Measurements from ENCODE around the gene ATP4B. TPM values are rescaled to one million over a fixed set of nuclear protein-coding genes. Genes with fewer than 3 reads are reported as not detected.
A peak's percentile ranks its signal among the peaks of the same experiment; 100 is the strongest.

The ATP4B gene
- total RNA-seq, 1 experiment from 2014 or later, result not detected

DNA sequence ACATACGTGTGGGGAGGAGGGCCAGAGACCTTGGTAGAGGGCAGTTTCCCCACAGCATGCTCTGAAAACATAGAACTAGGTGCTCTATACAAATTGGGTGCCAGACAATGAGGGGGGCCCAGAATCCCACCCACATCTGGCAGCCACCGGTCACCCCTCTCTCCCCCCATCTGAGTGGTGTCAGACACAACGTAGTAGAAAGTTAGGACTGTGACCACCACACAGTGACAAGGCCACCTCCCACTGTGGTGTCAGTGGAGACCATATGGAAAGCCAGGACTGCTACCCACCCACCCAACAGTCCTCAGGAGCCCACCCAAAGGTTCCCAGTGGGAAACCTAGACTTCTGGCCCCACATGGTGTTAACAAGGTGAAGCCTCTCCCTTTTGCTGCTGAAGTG is 2.1 kb upstream of the ATP4B start:
- H3K27me3 ChIP-seq (replicated peaks; ENCODE audit: control insufficient read depth, insufficient read depth, low read length), result no peaks in the 10 kb centered on the region
- no peaks in the 10 kb centered on the region for H3K36me3 ChIP-seq (ENCODE audit: control insufficient read depth, insufficient read depth, low read length)
- peak in 1 of 2 experiments; percentile 11 for DNase-seq
- Mint-ChIP-seq H3K4me1 (ENCODE audit: low read depth, unreplicated experiment) (peaks cover 10% of the 10 kb centered on the region), H3K9me3 (ENCODE audit: unreplicated experiment) (peaks cover 17% of the 10 kb centered on the region), H3K4me3 (ENCODE audit: unreplicated experiment) (no peak overlapping the region), H3K27me3 (ENCODE audit: insufficient read depth, unreplicated experiment) (no peaks in the 10 kb centered on the region), H3K27ac (ENCODE audit: unreplicated experiment) (no peak overlapping the region), H3K36me3 (ENCODE audit: insufficient read depth, unreplicated experiment) (no peaks in the 10 kb centered on the region)
- no TSS peak for BruUV-seq (replicated peaks)
- no peak overlapping the region for H3K4me3 ChIP-seq (ENCODE audit: low read depth, low read length)
- CTCF ChIA-PET, result no interaction called here
- intact Hi-C loops (cut with micrococcal nuclease; ENCODE audit: unreplicated experiment), result no loop called here
- peaks cover 10% of the 10 kb centered on the region; the same call in 1 of the 2 replicates for H3K9me3 ChIP-seq
- no peaks in the 10 kb centered on the region for H3K4me1 ChIP-seq
- TF ChIP-seq CTCF (IDR thresholded peaks at IDR 0.05; ENCODE audit: insufficient read depth in 1 of 2, low read depth in 1 of 2, low read length in 1 of 2, severe bottlenecking in 1 of 2, unreplicated experiment in 1 of 2), result no peak
- POLR2A ChIA-PET, result no interaction called here

DNA sequence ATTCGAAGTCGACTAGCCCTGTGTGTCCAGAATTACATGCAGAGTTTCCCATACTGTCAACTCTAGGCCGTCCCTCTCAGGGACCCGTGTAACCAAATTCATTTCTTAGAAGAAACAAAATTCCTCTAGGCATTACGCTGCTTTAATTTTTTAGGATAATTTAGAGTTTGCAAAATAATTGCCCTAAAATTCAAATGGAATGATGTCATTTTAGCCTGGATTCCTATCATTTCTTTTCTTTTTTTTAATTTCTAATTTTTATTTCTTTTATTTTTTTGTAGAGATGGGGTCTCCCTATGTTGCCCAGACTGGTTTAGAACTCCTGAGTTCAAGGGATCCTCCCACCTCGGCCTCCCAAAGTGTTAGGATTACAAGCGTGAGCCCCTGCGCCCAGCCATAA is 1.3 kb upstream of the ATP4B start:
- POLR2A ChIA-PET, result no interaction called here
- Mint-ChIP-seq H3K27me3 (ENCODE audit: insufficient read depth, unreplicated experiment) (no peaks in the 10 kb centered on the region), H3K4me3 (ENCODE audit: unreplicated experiment) (no peak overlapping the region), H3K9me3 (ENCODE audit: unreplicated experiment) (peaks cover 17% of the 10 kb centered on the region), H3K27ac (ENCODE audit: unreplicated experiment) (no peak overlapping the region), H3K4me1 (ENCODE audit: low read depth, unreplicated experiment) (peaks cover 3% of the 10 kb centered on the region), H3K36me3 (ENCODE audit: insufficient read depth, unreplicated experiment) (no peaks in the 10 kb centered on the region)
- BruUV-seq (replicated peaks), result no TSS peak
- intact Hi-C loops (cut with micrococcal nuclease; ENCODE audit: unreplicated experiment), result no loop called here
- Histone ChIP-seq H3K4me3 (ENCODE audit: low read depth, low read length) (no peak overlapping the region), H3K27me3 (replicated peaks; ENCODE audit: control insufficient read depth, insufficient read depth, low read length) (no peaks in the 10 kb centered on the region), H3K36me3 (ENCODE audit: control insufficient read depth, insufficient read depth, low read length) (no peaks in the 10 kb centered on the region), H3K9me3 (peaks cover 10% of the 10 kb centered on the region; the same call in 1 of the 2 replicates), H3K4me1 (no peaks in the 10 kb centered on the region)
- CTCF ChIA-PET, result no interaction called here
- DNase-seq, result no peak
- no peak for TF ChIP-seq CTCF (IDR thresholded peaks at IDR 0.05; ENCODE audit: insufficient read depth in 1 of 2, low read depth in 1 of 2, low read length in 1 of 2, severe bottlenecking in 1 of 2, unreplicated experiment in 1 of 2)

DNA sequence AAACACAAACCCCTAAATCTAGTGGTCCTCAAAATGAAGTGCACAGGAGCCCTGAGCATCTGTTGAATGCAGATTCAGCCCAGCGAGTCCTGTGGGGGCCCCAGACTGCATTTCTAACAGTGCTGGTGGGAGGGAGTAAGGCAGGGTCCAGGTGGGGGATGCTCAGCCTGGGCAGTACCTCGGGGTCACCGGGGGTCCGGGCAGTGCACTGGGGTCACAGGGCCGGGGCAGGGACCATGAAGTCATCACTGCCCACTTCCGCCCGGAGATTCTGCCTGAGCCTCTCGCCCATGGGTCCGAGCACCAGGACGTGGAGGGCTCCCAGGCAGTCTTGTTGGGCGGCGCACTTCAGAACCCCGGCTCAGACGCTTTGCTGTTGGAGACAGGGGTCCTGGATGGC is 838 bp upstream of the ATP4B start:
- peak in 1 of 2 experiments; percentile 29 for DNase-seq
- no peak for TF ChIP-seq CTCF (IDR thresholded peaks at IDR 0.05; ENCODE audit: insufficient read depth in 1 of 2, low read depth in 1 of 2, low read length in 1 of 2, severe bottlenecking in 1 of 2, unreplicated experiment in 1 of 2)
- no peaks in the 10 kb centered on the region for H3K36me3 Mint-ChIP-seq (ENCODE audit: insufficient read depth, unreplicated experiment)
- no TSS peak for BruUV-seq (replicated peaks)
- intact Hi-C loops (cut with micrococcal nuclease; ENCODE audit: unreplicated experiment), result no loop called here
- H3K9me3 Mint-ChIP-seq (ENCODE audit: unreplicated experiment), result peaks cover 17% of the 10 kb centered on the region
- ChIA-PET POLR2A (no interaction called here), CTCF (no interaction called here)
- H3K4me1 Mint-ChIP-seq (ENCODE audit: low read depth, unreplicated experiment), result no peaks in the 10 kb centered on the region
- no peaks in the 10 kb centered on the region for H3K4me1 ChIP-seq
- H3K36me3 ChIP-seq (ENCODE audit: control insufficient read depth, insufficient read depth, low read length), result no peaks in the 10 kb centered on the region
- no peaks in the 10 kb centered on the region for H3K27me3 Mint-ChIP-seq (ENCODE audit: insufficient read depth, unreplicated experiment)
- H3K4me3 Mint-ChIP-seq (ENCODE audit: unreplicated experiment), result no peak overlapping the region
- no peaks in the 10 kb centered on the region for H3K27me3 ChIP-seq (replicated peaks; ENCODE audit: control insufficient read depth, insufficient read depth, low read length)
- H3K9me3 ChIP-seq, result peaks cover 10% of the 10 kb centered on the region; the same call in 1 of the 2 replicates
- H3K4me3 ChIP-seq (ENCODE audit: low read depth, low read length), result no peak overlapping the region
- no peak overlapping the region for H3K27ac Mint-ChIP-seq (ENCODE audit: unreplicated experiment)

Measured in Caco-2 (cell line).